Measurements from ENCODE around the gene SMARCD3. TPM values are rescaled to one million over a fixed set of nuclear protein-coding genes. Genes with fewer than 3 reads are reported as not detected.

The SMARCD3 gene
- total RNA-seq, 2 donors from 2014 or later = 35.6 to 108 TPM

- TF ChIP-seq CTCF (IDR thresholded peaks at IDR 0.05) = no peak
- no peak for TF ChIP-seq POLR2AphosphoS5 (IDR thresholded peaks at IDR 0.05)
- no peak for TF ChIP-seq POLR2A (IDR thresholded peaks at IDR 0.05)
- intact Hi-C loops (cut with DNase I) = no loop called here
- Histone ChIP-seq H3K4me1 (replicated peaks) (no peaks in the 10 kb centered on the region), H3K4me3 (peak overlapping the region in 1 of 2 donors; percentile 52), H3K27me3 (replicated peaks; ENCODE audit: insufficient read depth) (no peaks in the 10 kb centered on the region), H3K36me3 (peaks cover 0 to 2% of the 10 kb centered on the region in 2 donors), H3K9me3 (no peaks in the 10 kb centered on the region), H3K27ac (peak overlapping the region; percentile 75 to 84)
- no peak for DNase-seq (ENCODE audit: low spot score)
- 53% methylated on average over 4 of the region's 4 CpGs for WGBS
Measured at GRCh38 chr7:151246851-151247580, 1.5 kb downstream of the SMARCD3 start.

- no peak for DNase-seq (ENCODE audit: low spot score)
- Histone ChIP-seq H3K9me3 (no peaks in the 10 kb centered on the region), H3K27ac (no peak overlapping the region), H3K27me3 (replicated peaks; ENCODE audit: insufficient read depth) (no peaks in the 10 kb centered on the region), H3K36me3 (peaks cover 0 to 2% of the 10 kb centered on the region in 2 donors), H3K4me3 (no peak overlapping the region), H3K4me1 (replicated peaks) (no peaks in the 10 kb centered on the region)
- 69% methylated on average over 13 of the region's 13 CpGs for WGBS
- TF ChIP-seq POLR2AphosphoS5 (IDR thresholded peaks at IDR 0.05) (no peak), POLR2A (IDR thresholded peaks at IDR 0.05) (no peak), CTCF (IDR thresholded peaks at IDR 0.05) (no peak)
- intact Hi-C loops (cut with DNase I) = no loop called here
Measured at GRCh38 chr7:151246102-151246850, 2.2 kb downstream of the SMARCD3 start.

- Histone ChIP-seq H3K36me3 (peaks cover 0 to 2% of the 10 kb centered on the region in 2 donors), H3K4me1 (replicated peaks) (no peaks in the 10 kb centered on the region), H3K9me3 (no peaks in the 10 kb centered on the region), H3K4me3 (peak overlapping the region; percentile 24 to 25), H3K27ac (peak overlapping the region in 1 of 2 donors; percentile 12), H3K27me3 (replicated peaks; ENCODE audit: insufficient read depth) (no peaks in the 10 kb centered on the region)
- 7% methylated on average over 48 of the region's 60 CpGs for WGBS
- intact Hi-C loops (cut with DNase I) = loop anchor here (2.0 kb wide), 1 partner anchor 57 kb away; no protein-coding TSS in a partner anchor
- DNase-seq (ENCODE audit: low spot score) = no peak
- peak; percentile 34 to 64 (median 48) for TF ChIP-seq CTCF (IDR thresholded peaks at IDR 0.05)
- no peak for TF ChIP-seq POLR2A (IDR thresholded peaks at IDR 0.05)
- TF ChIP-seq POLR2AphosphoS5 (IDR thresholded peaks at IDR 0.05) = no peak
Measured at GRCh38 chr7:151245360-151246101, 3.0 kb downstream of the SMARCD3 start.

GRCh38 chr7:151244841-151245346, 3.6 kb downstream of the SMARCD3 start:
- intact Hi-C loops (cut with DNase I) = loop anchor here (2.0 kb wide), 1 partner anchor 58 kb away; no protein-coding TSS in a partner anchor
- 14% methylated on average over 15 of the region's 15 CpGs for WGBS
- no peaks in the 10 kb centered on the region for H3K4me1 ChIP-seq (replicated peaks)
- H3K9me3 ChIP-seq = no peaks in the 10 kb centered on the region
- peaks cover 0 to 2% of the 10 kb centered on the region in 2 donors for H3K36me3 ChIP-seq
- H3K4me3 ChIP-seq = peak overlapping the region; percentile 24 to 25
- no peak for DNase-seq (ENCODE audit: low spot score)
- no peak overlapping the region for H3K27ac ChIP-seq
- no peak for TF ChIP-seq CTCF (IDR thresholded peaks at IDR 0.05)
- no peaks in the 10 kb centered on the region for H3K27me3 ChIP-seq (replicated peaks; ENCODE audit: insufficient read depth)

All from prostate gland (tissue), 2 donors.